Measurements from ENCODE around the gene HPSE2. TPM values are rescaled to one million over a fixed set of nuclear protein-coding genes. Genes with fewer than 3 reads are reported as not detected.

The HPSE2 gene
- total RNA-seq, 1 experiment from 2014 or later = not detected

GRCh38 chr10:98418665-98419468, 816.8 kb downstream of the HPSE2 start:
- H3K27me3 Mint-ChIP-seq (ENCODE audit: insufficient read depth, unreplicated experiment) = no peaks in the 10 kb centered on the region
- Histone ChIP-seq H3K27me3 (replicated peaks; ENCODE audit: control insufficient read depth, insufficient read depth, low read length) (no peaks in the 10 kb centered on the region), H3K36me3 (ENCODE audit: control insufficient read depth, insufficient read depth, low read length) (no peaks in the 10 kb centered on the region), H3K4me1 (peaks cover 5% of the 10 kb centered on the region), H3K4me3 (ENCODE audit: low read depth, low read length) (no peak overlapping the region), H3K9me3 (no peaks in the 10 kb centered on the region)
- DNase-seq = no peak
- TF ChIP-seq CTCF (IDR thresholded peaks at IDR 0.05; ENCODE audit: insufficient read depth in 1 of 2, low read depth in 1 of 2, low read length in 1 of 2, severe bottlenecking in 1 of 2, unreplicated experiment in 1 of 2) = no peak
- ChIA-PET POLR2A (no interaction called here), CTCF (no interaction called here)
- no peak overlapping the region for H3K4me3 Mint-ChIP-seq (ENCODE audit: unreplicated experiment)
- H3K9me3 Mint-ChIP-seq (ENCODE audit: unreplicated experiment) = no peaks in the 10 kb centered on the region
- BruUV-seq (replicated peaks) = no TSS peak
- H3K27ac Mint-ChIP-seq (ENCODE audit: unreplicated experiment) = no peak overlapping the region
- intact Hi-C loops (cut with micrococcal nuclease; ENCODE audit: unreplicated experiment) = loop anchor here (10.0 kb wide), 1 partner anchor 154 kb away; the partner anchor contains the start of gene LOXL4
- no peaks in the 10 kb centered on the region for H3K36me3 Mint-ChIP-seq (ENCODE audit: insufficient read depth, unreplicated experiment)
- H3K4me1 Mint-ChIP-seq (ENCODE audit: low read depth, unreplicated experiment) = no peaks in the 10 kb centered on the region

GRCh38 chr10:98417973-98418664, 817.5 kb downstream of the HPSE2 start:
- ChIA-PET CTCF (no interaction called here), POLR2A (no interaction called here)
- Mint-ChIP-seq H3K4me1 (ENCODE audit: low read depth, unreplicated experiment) (no peaks in the 10 kb centered on the region), H3K27ac (ENCODE audit: unreplicated experiment) (no peak overlapping the region), H3K27me3 (ENCODE audit: insufficient read depth, unreplicated experiment) (no peaks in the 10 kb centered on the region), H3K4me3 (ENCODE audit: unreplicated experiment) (no peak overlapping the region), H3K36me3 (ENCODE audit: insufficient read depth, unreplicated experiment) (no peaks in the 10 kb centered on the region), H3K9me3 (ENCODE audit: unreplicated experiment) (no peaks in the 10 kb centered on the region)
- intact Hi-C loops (cut with micrococcal nuclease; ENCODE audit: unreplicated experiment) = loop anchor here (10.0 kb wide), 1 partner anchor 153 kb away; the partner anchor contains the start of gene LOXL4
- no TSS peak for BruUV-seq (replicated peaks)
- no peak for DNase-seq
- peaks cover 5% of the 10 kb centered on the region for H3K4me1 ChIP-seq
- H3K27me3 ChIP-seq (replicated peaks; ENCODE audit: control insufficient read depth, insufficient read depth, low read length) = no peaks in the 10 kb centered on the region
- no peaks in the 10 kb centered on the region for H3K36me3 ChIP-seq (ENCODE audit: control insufficient read depth, insufficient read depth, low read length)
- H3K9me3 ChIP-seq = no peaks in the 10 kb centered on the region
- no peak for TF ChIP-seq CTCF (IDR thresholded peaks at IDR 0.05; ENCODE audit: insufficient read depth in 1 of 2, low read depth in 1 of 2, low read length in 1 of 2, severe bottlenecking in 1 of 2, unreplicated experiment in 1 of 2)
- no peak overlapping the region for H3K4me3 ChIP-seq (ENCODE audit: low read depth, low read length)

GRCh38 chr10:98417481-98417959, 818.1 kb downstream of the HPSE2 start:
- no peaks in the 10 kb centered on the region for H3K4me1 Mint-ChIP-seq (ENCODE audit: low read depth, unreplicated experiment)
- POLR2A ChIA-PET = no interaction called here
- CTCF ChIA-PET = no interaction called here
- peaks cover 5% of the 10 kb centered on the region for H3K4me1 ChIP-seq
- no peaks in the 10 kb centered on the region for H3K36me3 ChIP-seq (ENCODE audit: control insufficient read depth, insufficient read depth, low read length)
- DNase-seq = no peak
- H3K9me3 ChIP-seq = no peaks in the 10 kb centered on the region
- BruUV-seq (replicated peaks) = no TSS peak
- no peak for TF ChIP-seq CTCF (IDR thresholded peaks at IDR 0.05; ENCODE audit: insufficient read depth in 1 of 2, low read depth in 1 of 2, low read length in 1 of 2, severe bottlenecking in 1 of 2, unreplicated experiment in 1 of 2)
- no peaks in the 10 kb centered on the region for H3K36me3 Mint-ChIP-seq (ENCODE audit: insufficient read depth, unreplicated experiment)
- H3K27me3 ChIP-seq (replicated peaks; ENCODE audit: control insufficient read depth, insufficient read depth, low read length) = no peaks in the 10 kb centered on the region
- H3K9me3 Mint-ChIP-seq (ENCODE audit: unreplicated experiment) = no peaks in the 10 kb centered on the region
- no peak overlapping the region for H3K4me3 Mint-ChIP-seq (ENCODE audit: unreplicated experiment)
- intact Hi-C loops (cut with micrococcal nuclease; ENCODE audit: unreplicated experiment) = loop anchor here (10.0 kb wide), 1 partner anchor 153 kb away; the partner anchor contains the start of gene LOXL4
- H3K27ac Mint-ChIP-seq (ENCODE audit: unreplicated experiment) = no peak overlapping the region
- no peaks in the 10 kb centered on the region for H3K27me3 Mint-ChIP-seq (ENCODE audit: insufficient read depth, unreplicated experiment)
- no peak overlapping the region for H3K4me3 ChIP-seq (ENCODE audit: low read depth, low read length)

All from Caco-2 (cell line).